SH-SY5Y (cell line): ENCODE measurements around the gene SHISA9.

Experiments used
- GATA2 ChIP-seq: IDR thresholded peaks from 2 replicates; pipeline ENCODE4 v1.6.1; 2011; ENCODE audit warnings: mild to moderate bottlenecking, low read depth, low read length
- GATA3 ChIP-seq: IDR thresholded peaks from 2 replicates; pipeline ENCODE4 v1.6.1; 2011; ENCODE audit warnings: low read depth, mild to moderate bottlenecking, low read length, moderate library complexity

- TF ChIP-seq GATA2 = no peak
- TF ChIP-seq GATA3 = no peak
Observed at GRCh38 chr16:13194766-13195165, 293.4 kb downstream of the SHISA9 start.
